OCI-LY1 (cell line): ENCODE data around the gene NOTCH2.

Experiments used
- H2AFZ ChIP-seq: fragments of 200-600 bp; sonication (generic), shearing (Covaris generic); 2 replicates; pipeline ENCODE4 v1.6.0; 2014; ENCODE audit warnings: antibody characterized with exemption, mild to moderate bottlenecking, low read length
- H3F3A ChIP-seq: fragments of 200-600 bp; sonication (generic), shearing (Covaris generic); 2 replicates; pipeline ENCODE4 v1.6.0; 2014; ENCODE audit warnings: mild to moderate bottlenecking, antibody characterized with exemption, low read length, moderate library complexity; ENCODE audit not compliant: insufficient read depth
- H3K27ac ChIP-seq: fragments of 200-600 bp; sonication (generic); 2 replicates; pipeline ENCODE4 v1.5.1; 2014; ENCODE audit warnings: low read length, mixed run types, mild to moderate bottlenecking, low read depth; ENCODE audit not compliant: poor library complexity, severe bottlenecking
- H3K27me3 ChIP-seq: fragments of 200-600 bp; sonication (generic); 2 replicates; pipeline ENCODE4 v1.6.0; 2014; ENCODE audit warnings: antibody characterized with exemption, mild to moderate bottlenecking, low read length, moderate library complexity; ENCODE audit not compliant: insufficient read depth
- H3K36me3 ChIP-seq: fragments of 200-600 bp; sonication (generic); 2 replicates; pipeline ENCODE4 v1.6.1; 2014; ENCODE audit warnings: mild to moderate bottlenecking, antibody characterized with exemption, low read length, moderate library complexity, mixed read lengths; ENCODE audit not compliant: insufficient read depth
- H3K4me1 ChIP-seq: fragments of 200-600 bp; sonication (generic); 2 replicates; pipeline ENCODE4 v1.5.1; 2014; ENCODE audit warnings: mild to moderate bottlenecking, low read length, moderate library complexity; ENCODE audit not compliant: insufficient read depth, severe bottlenecking
- H3K4me2 ChIP-seq: fragments of 200-600 bp; sonication (generic), shearing (Covaris generic); 2 replicates; pipeline ENCODE4 v1.6.1; 2014; ENCODE audit warnings: low read length
- H3K4me3 ChIP-seq: fragments of 200-600 bp; sonication (generic); 2 replicates; pipeline ENCODE4 v1.5.1; 2014; ENCODE audit warnings: low read length, low read depth, mild to moderate bottlenecking, mixed read lengths; ENCODE audit not compliant: poor library complexity, severe bottlenecking
- H3K79me2 ChIP-seq: fragments of 200-600 bp; shearing (Covaris generic); 2 replicates; pipeline ENCODE4 v1.6.1; 2016; ENCODE audit warnings: mixed run types, low read length, mixed read lengths; ENCODE audit not compliant: insufficient read depth
- H3K9ac ChIP-seq: fragments of 200-600 bp; sonication (generic), shearing (Covaris generic); 2 replicates; pipeline ENCODE4 v1.6.1; 2014; ENCODE audit warnings: mild to moderate bottlenecking, low read length, mixed read lengths
- H3K9me2 ChIP-seq: fragments of 200-600 bp; sonication (generic), shearing (Covaris generic); 2 replicates; pipeline ENCODE4 v1.6.1; 2014; ENCODE audit warnings: low read depth, mild to moderate bottlenecking, low read length, mixed read lengths
- H3K9me3 ChIP-seq: fragments of 200-600 bp; shearing (Covaris generic); 2 replicates; pipeline ENCODE4 v1.6.1; 2014; ENCODE audit warnings: low read length, mixed read lengths
- H4K20me1 ChIP-seq: fragments of 200-600 bp; sonication (generic), shearing (Covaris generic); 2 replicates; pipeline ENCODE4 v1.6.0; 2016; ENCODE audit warnings: mild to moderate bottlenecking, low read length; ENCODE audit not compliant: insufficient read depth
- CTCF ChIP-seq: fragments of 200-600 bp; sonication (generic), shearing (Covaris generic); IDR thresholded peaks from 2 replicates; pipeline ENCODE4 v1.5.1; 2017; ENCODE audit warnings: mild to moderate bottlenecking, antibody characterized with exemption, low read length, moderate library complexity, mixed read lengths
- EZH2 ChIP-seq: fragments of 200-600 bp; sonication (generic), shearing (Covaris generic); IDR thresholded peaks from 2 replicates; pipeline ENCODE4 v1.8.0; 2017; ENCODE audit warnings: borderline replicate concordance, mixed run types, mild to moderate bottlenecking, antibody characterized with exemption, low read length, moderate library complexity, mixed read lengths

Gene NOTCH2

GRCh38 chr1:119893238-119893791 is 176.1 kb downstream of the NOTCH2 start:
- Histone ChIP-seq H3K27me3 (no peaks in the 10 kb centered on the region), H4K20me1 (no peaks in the 10 kb centered on the region), H3K36me3 (no peaks in the 10 kb centered on the region), H3K9ac (no peak overlapping the region), H3F3A (no peaks in the 10 kb centered on the region), H3K27ac (no peak overlapping the region), H3K4me3 (no peak overlapping the region), H3K9me2 (no peaks in the 10 kb centered on the region), H3K79me2 (no peaks in the 10 kb centered on the region), H2AFZ (no peak overlapping the region), H3K9me3 (peaks cover 7% of the 10 kb centered on the region), H3K4me1 (no peaks in the 10 kb centered on the region), H3K4me2 (no peak overlapping the region)
- no peak for TF ChIP-seq CTCF
- TF ChIP-seq EZH2: no peak

- no peaks in the 10 kb centered on the region for H3K79me2 ChIP-seq
- no peak overlapping the region for H3K4me2 ChIP-seq
- H3K36me3 ChIP-seq: no peaks in the 10 kb centered on the region; the same call in 1 of the 2 replicates
- H2AFZ ChIP-seq: no peak overlapping the region
- H3K9me3 ChIP-seq: peaks cover 10% of the 10 kb centered on the region
- H3K4me3 ChIP-seq: no peak overlapping the region
- no peaks in the 10 kb centered on the region for H3K4me1 ChIP-seq
- H3K27me3 ChIP-seq: no peaks in the 10 kb centered on the region
- TF ChIP-seq CTCF (no peak), EZH2 (no peak)
- H3K9ac ChIP-seq: no peak overlapping the region
- no peaks in the 10 kb centered on the region for H4K20me1 ChIP-seq
- H3F3A ChIP-seq: no peaks in the 10 kb centered on the region
- H3K9me2 ChIP-seq: no peaks in the 10 kb centered on the region
- H3K27ac ChIP-seq: no peak overlapping the region
Observed at GRCh38 chr1:119891386-119891785, 178.1 kb downstream of the NOTCH2 start.

GRCh38 chr1:119888476-119888875 is 181.0 kb downstream of the NOTCH2 start:
- Histone ChIP-seq H3K9me2 (no peaks in the 10 kb centered on the region), H2AFZ (no peak overlapping the region), H3K4me1 (no peaks in the 10 kb centered on the region), H3K9ac (no peak overlapping the region), H3K36me3 (no peaks in the 10 kb centered on the region; the same call in 1 of the 2 replicates), H3K79me2 (no peaks in the 10 kb centered on the region), H3K9me3 (peaks cover 10% of the 10 kb centered on the region), H3K27me3 (no peaks in the 10 kb centered on the region), H3F3A (no peaks in the 10 kb centered on the region), H4K20me1 (no peaks in the 10 kb centered on the region), H3K4me3 (no peak overlapping the region), H3K27ac (no peak overlapping the region), H3K4me2 (no peak overlapping the region)
- TF ChIP-seq CTCF (no peak), EZH2 (no peak)
